Myocyte (in vitro differentiated cells): ENCODE measurements around the gene ARSH. TPM values are rescaled to one million over a fixed set of nuclear protein-coding genes. Genes with fewer than 3 reads are reported as not detected.
"Not testable (repeated sequence)": the region's sequence is repeated elsewhere in the genome, so short reads cannot be mapped to it uniquely, and the experiment has no call there.

Source experiments
- DNase-seq: peaks from one replicate; pipeline ENCODE4 v3.0.0-alpha.2; 2012; ENCODE audit warnings: low read depth
- polyA plus RNA-seq: library from polyadenylated mRNA; unstranded; fragments of >200 nt; gene quantifications from one replicate; pipeline ENCODE4 v1.2.1, GENCODE V29; 2012; ENCODE audit warnings: missing spikeins
- total RNA-seq: library from RNA; depleted of rRNA; stranded (reverse); fragments of >200 nt; gene quantifications from 2 replicates; pipeline ENCODE4 v1.2.3, GENCODE V29; 2014

The ARSH gene
- 0.99 TPM in 1 of 2 replicates, not detected in the other for total RNA-seq
- not detected for polyA plus RNA-seq

- no peak for DNase-seq
These were observed at the start of gene ARSH for GRCh38 chrX:3006495-3006894. ARSH (plus strand) TSS chrX:3006546; CDS start chrX:3006613, 67 bp downstream.

- DNase-seq: no peak
These were observed 48.1 kb upstream of the ARSH start for GRCh38 chrX:2958199-2958598.

- DNase-seq: no peak
These were observed 45.4 kb upstream of the ARSH start for GRCh38 chrX:2960861-2961515.

GRCh38 chrX:2962381-2962780, 44.0 kb upstream of the ARSH start:
- no peak for DNase-seq

- DNase-seq: not testable (repeated sequence)
These were observed 42.9 kb upstream of the ARSH start for GRCh38 chrX:2963449-2963848.

- DNase-seq: peak; percentile 32
These were observed 42.2 kb upstream of the ARSH start for GRCh38 chrX:2963992-2964794.

- no peak for DNase-seq
These were observed 40.4 kb upstream of the ARSH start for GRCh38 chrX:2965965-2966364.

- DNase-seq: no peak
These were observed 39.3 kb upstream of the ARSH start for GRCh38 chrX:2967012-2967411.

GRCh38 chrX:2967584-2967983, 38.8 kb upstream of the ARSH start:
- DNase-seq: no peak

GRCh38 chrX:2967998-2968909, 38.1 kb upstream of the ARSH start:
- DNase-seq: peak; percentile 42

- no peak for DNase-seq
These were observed 37.3 kb upstream of the ARSH start for GRCh38 chrX:2969021-2969420.

- DNase-seq: no peak
These were observed 34.0 kb upstream of the ARSH start for GRCh38 chrX:2972391-2972790.

GRCh38 chrX:2974961-2975360, 31.4 kb upstream of the ARSH start:
- peak; percentile 14 for DNase-seq

GRCh38 chrX:2978639-2979038, 27.7 kb upstream of the ARSH start:
- not testable (repeated sequence) for DNase-seq

GRCh38 chrX:2984342-2984741, 22.0 kb upstream of the ARSH start:
- no peak for DNase-seq

- no peak for DNase-seq
These were observed 16.8 kb upstream of the ARSH start for GRCh38 chrX:2989565-2989964.

GRCh38 chrX:3010532-3010931, 4.2 kb downstream of the ARSH start:
- no peak for DNase-seq

GRCh38 chrX:3017492-3017891, 11.1 kb downstream of the ARSH start:
- DNase-seq: no peak

- no peak for DNase-seq
These were observed 17.8 kb downstream of the ARSH start for GRCh38 chrX:3024176-3024575.

- no peak for DNase-seq
These were observed 19.9 kb downstream of the ARSH start for GRCh38 chrX:3026074-3026815.

GRCh38 chrX:3029129-3029528, 22.8 kb downstream of the ARSH start:
- no peak for DNase-seq
